HepG2 (cell line): ENCODE measurements around the gene NAA16. TPM values are rescaled to one million over a fixed set of nuclear protein-coding genes. Genes with fewer than 3 reads are reported as not detected.

Experiments used
- ATAD3A ChIP-seq: sonication (generic); formaldehyde crosslinking; IDR thresholded peaks from 2 replicates; pipeline ENCODE4 v1.4.0; 2020; ENCODE audit warnings: missing genetic modification reagents
- BHLHE40 ChIP-seq: IDR thresholded peaks from 2 replicates; pipeline ENCODE4 v1.6.1; 2011; ENCODE audit warnings: low read length, improper control_type of control experiment
- EHMT2 ChIP-seq: fragments of 200-600 bp; sonication (generic); IDR thresholded peaks from 2 replicates; pipeline ENCODE4 v1.7.0; 2017; ENCODE audit warnings: antibody characterized with exemption, low read depth, low read length, borderline replicate concordance
- FOXM1 ChIP-seq: sonication (generic); formaldehyde crosslinking; IDR thresholded peaks from 2 replicates; pipeline ENCODE4 v1.5.0; 2020; ENCODE audit warnings: missing genetic modification reagents
- JUND ChIP-seq: sonication (generic); formaldehyde crosslinking; IDR thresholded peaks from 2 replicates; pipeline ENCODE4 v1.8.0; 2022; ENCODE audit warnings: mild to moderate bottlenecking, missing genetic modification reagents
- MED8 ChIP-seq: sonication (generic); formaldehyde crosslinking; IDR thresholded peaks from 2 replicates; pipeline ENCODE4 v1.8.1; 2023; ENCODE audit warnings: mild to moderate bottlenecking, missing genetic modification reagents; ENCODE audit not compliant: insufficient replicate concordance
- ONECUT2 ChIP-seq: sonication (generic); formaldehyde crosslinking; IDR thresholded peaks from 2 replicates; pipeline ENCODE4 v1.4.0; 2020; ENCODE audit warnings: missing genetic modification reagents
- PPARG ChIP-seq: conservative IDR thresholded peaks from 2 replicates; pipeline ENCODE4 v1.6.1; 2016; ENCODE audit warnings: missing biosample characterization, missing genetic modification reagents
- PTBP1 ChIP-seq: fragments of 200-400 bp; formaldehyde crosslinking; IDR thresholded peaks from 2 replicates; pipeline ENCODE4 v1.6.1; 2018; ENCODE audit warnings: low read length, low read depth; ENCODE audit not compliant: poor library complexity, severe bottlenecking
- RBAK ChIP-seq: sonication (generic); formaldehyde crosslinking; IDR thresholded peaks from 2 replicates; pipeline ENCODE4 v1.5.1; 2020; ENCODE audit warnings: mild to moderate bottlenecking, missing genetic modification reagents
- SMARCC2 ChIP-seq: fragments of 450-650 bp; IDR thresholded peaks from 2 replicates; pipeline ENCODE4 v1.6.1; 2017; ENCODE audit warnings: antibody characterized with exemption, mild to moderate bottlenecking
- TCF7L2 ChIP-seq: IDR thresholded peaks from 2 replicates; pipeline ENCODE4 v1.6.1; 2011; ENCODE audit warnings: mild to moderate bottlenecking, low read depth, low read length, moderate library complexity
- ZBTB21 ChIP-seq: sonication (generic); formaldehyde crosslinking; IDR thresholded peaks from 2 replicates; pipeline ENCODE4 v1.4.0; 2020; ENCODE audit warnings: missing genetic modification reagents
- ZEB1 ChIP-seq: IDR thresholded peaks from 2 replicates; pipeline ENCODE4 v1.6.1; 2012; ENCODE audit warnings: mild to moderate bottlenecking, low read depth, inconsistent platforms; ENCODE audit not compliant: insufficient replicate concordance
- ZHX1 ChIP-seq: sonication (generic); formaldehyde crosslinking; IDR thresholded peaks from 2 replicates; pipeline ENCODE4 v1.8.1; 2022; ENCODE audit warnings: low read depth, mild to moderate bottlenecking, missing genetic modification reagents
- ZNF224 ChIP-seq: sonication (generic); formaldehyde crosslinking; IDR thresholded peaks from 2 replicates; pipeline ENCODE4 v1.5.0; 2020; ENCODE audit warnings: mild to moderate bottlenecking, missing genetic modification reagents
- ZNF234 ChIP-seq: sonication (generic); formaldehyde crosslinking; conservative IDR thresholded peaks from 2 replicates; pipeline ENCODE4 v1.5.1; 2020; ENCODE audit warnings: mild to moderate bottlenecking, missing genetic modification reagents
- ZNF274 ChIP-seq: sonication (generic); formaldehyde crosslinking; IDR thresholded peaks from 2 replicates; pipeline ENCODE4 v1.5.1; 2020; ENCODE audit warnings: mild to moderate bottlenecking, missing genetic modification reagents
- ZNF446 ChIP-seq: sonication (generic); formaldehyde crosslinking; IDR thresholded peaks from 2 replicates; pipeline ENCODE4 v1.5.0; 2020; ENCODE audit warnings: mild to moderate bottlenecking, missing genetic modification reagents
- ZNF589 ChIP-seq: sonication (generic); formaldehyde crosslinking; conservative IDR thresholded peaks from 2 replicates; pipeline ENCODE4 v1.8.0; 2022; ENCODE audit warnings: mild to moderate bottlenecking, moderate library complexity, missing genetic modification reagents
- ZNF616 ChIP-seq: sonication (generic); formaldehyde crosslinking; IDR thresholded peaks from 2 replicates; pipeline ENCODE4 v1.5.0; 2020; ENCODE audit warnings: low read depth, mild to moderate bottlenecking, missing genetic modification reagents
- ZNF652 ChIP-seq: IDR thresholded peaks from 2 replicates; pipeline ENCODE4 v1.6.1; 2016; ENCODE audit warnings: low read depth, borderline replicate concordance
- ZNF850 ChIP-seq: sonication (generic); formaldehyde crosslinking; conservative IDR thresholded peaks from 2 replicates; pipeline ENCODE4 v1.9.0; 2021; ENCODE audit warnings: mild to moderate bottlenecking, missing genetic modification reagents
- polyA plus RNA-seq, 8 experiments: library from polyadenylated mRNA; depleted of rRNA in 3 of 8; stranded (reverse) in 7 of 8; unstranded in 1 of 8; fragments of >200 nt; fragmentation: Illumina TruSeq in 4 of 8; extraction: Trizol in 4 of 8; gene quantifications; 2 replicates each; pipeline versions ENCODE4 v1.2.1 to v1.2.3, GENCODE V29; 2011 to 2016; ENCODE audit warnings: low read depth in 4 of 8, missing spikeins in 1 of 8, mixed read lengths in 1 of 8; ENCODE audit not compliant: insufficient read depth in 1 of 8
- total RNA-seq, 5 experiments: library from RNA; depleted of rRNA; stranded (reverse); fragments of >200 nt; fragmentation: Illumina TruSeq; extraction: Trizol; gene quantifications; 2 replicates each; pipeline ENCODE4 v1.2.3, GENCODE V29; 2016; ENCODE audit warnings: low read depth in 1 of 5
- TF ChIP-seq, protein P1 (sequence below): IDR thresholded peaks from 2 replicates; pipeline ENCODE4 v1.6.1; 2016; ENCODE audit warnings: low read depth, missing genetic modification reagents, missing compliant biosample characterization
- TF ChIP-seq, protein P2 (sequence below): sonication (generic); formaldehyde crosslinking; IDR thresholded peaks from 2 replicates; pipeline ENCODE4 v1.4.0; 2020; ENCODE audit warnings: mild to moderate bottlenecking, low read depth, missing genetic modification reagents

The NAA16 gene
- total and polyA plus RNA-seq, 2 of the 13 experiments (the other 11 are each of a cell fraction or from before 2014, with no cell fraction given), result 9.2 to 15.1 TPM

GRCh38 chr13:41289463-41289881, 21.6 kb upstream of the NAA16 start (continued):
- TF ChIP-seq ZNF274 (no peak), ZNF224 (CRISPR knock-in tag) (no peak), ZEB1 (no peak), PTBP1 (no peak), ZNF850 (CRISPR knock-in tag) (no peak), FOXM1 (CRISPR knock-in tag) (no peak), EHMT2 (no peak; the same call in 1 of the 2 replicates), ATAD3A (CRISPR knock-in tag) (no peak), ZNF234 (CRISPR knock-in tag) (no peak), SMARCC2 (no peak), ZNF652 (no peak), BHLHE40 (peak; percentile 73), JUND (no peak), RBAK (no peak), ONECUT2 (CRISPR knock-in tag) (no peak), ZNF589 (CRISPR knock-in tag) (no peak), ZNF616 (no peak), ZBTB21 (CRISPR knock-in tag) (no peak), MED8 (CRISPR knock-in tag) (no peak), ZNF446 (CRISPR knock-in tag) (no peak), TCF7L2 (no peak), PPARG (CRISPR knock-in tag) (no peak), ZHX1 (no peak)
- TF ChIP-seq, protein P1, sequence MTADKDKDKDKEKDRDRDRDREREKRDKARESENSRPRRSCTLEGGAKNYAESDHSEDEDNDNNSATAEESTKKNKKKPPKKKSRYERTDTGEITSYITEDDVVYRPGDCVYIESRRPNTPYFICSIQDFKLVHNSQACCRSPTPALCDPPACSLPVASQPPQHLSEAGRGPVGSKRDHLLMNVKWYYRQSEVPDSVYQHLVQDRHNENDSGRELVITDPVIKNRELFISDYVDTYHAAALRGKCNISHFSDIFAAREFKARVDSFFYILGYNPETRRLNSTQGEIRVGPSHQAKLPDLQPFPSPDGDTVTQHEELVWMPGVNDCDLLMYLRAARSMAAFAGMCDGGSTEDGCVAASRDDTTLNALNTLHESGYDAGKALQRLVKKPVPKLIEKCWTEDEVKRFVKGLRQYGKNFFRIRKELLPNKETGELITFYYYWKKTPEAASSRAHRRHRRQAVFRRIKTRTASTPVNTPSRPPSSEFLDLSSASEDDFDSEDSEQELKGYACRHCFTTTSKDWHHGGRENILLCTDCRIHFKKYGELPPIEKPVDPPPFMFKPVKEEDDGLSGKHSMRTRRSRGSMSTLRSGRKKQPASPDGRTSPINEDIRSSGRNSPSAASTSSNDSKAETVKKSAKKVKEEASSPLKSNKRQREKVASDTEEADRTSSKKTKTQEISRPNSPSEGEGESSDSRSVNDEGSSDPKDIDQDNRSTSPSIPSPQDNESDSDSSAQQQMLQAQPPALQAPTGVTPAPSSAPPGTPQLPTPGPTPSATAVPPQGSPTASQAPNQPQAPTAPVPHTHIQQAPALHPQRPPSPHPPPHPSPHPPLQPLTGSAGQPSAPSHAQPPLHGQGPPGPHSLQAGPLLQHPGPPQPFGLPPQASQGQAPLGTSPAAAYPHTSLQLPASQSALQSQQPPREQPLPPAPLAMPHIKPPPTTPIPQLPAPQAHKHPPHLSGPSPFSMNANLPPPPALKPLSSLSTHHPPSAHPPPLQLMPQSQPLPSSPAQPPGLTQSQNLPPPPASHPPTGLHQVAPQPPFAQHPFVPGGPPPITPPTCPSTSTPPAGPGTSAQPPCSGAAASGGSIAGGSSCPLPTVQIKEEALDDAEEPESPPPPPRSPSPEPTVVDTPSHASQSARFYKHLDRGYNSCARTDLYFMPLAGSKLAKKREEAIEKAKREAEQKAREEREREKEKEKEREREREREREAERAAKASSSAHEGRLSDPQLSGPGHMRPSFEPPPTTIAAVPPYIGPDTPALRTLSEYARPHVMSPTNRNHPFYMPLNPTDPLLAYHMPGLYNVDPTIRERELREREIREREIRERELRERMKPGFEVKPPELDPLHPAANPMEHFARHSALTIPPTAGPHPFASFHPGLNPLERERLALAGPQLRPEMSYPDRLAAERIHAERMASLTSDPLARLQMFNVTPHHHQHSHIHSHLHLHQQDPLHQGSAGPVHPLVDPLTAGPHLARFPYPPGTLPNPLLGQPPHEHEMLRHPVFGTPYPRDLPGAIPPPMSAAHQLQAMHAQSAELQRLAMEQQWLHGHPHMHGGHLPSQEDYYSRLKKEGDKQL (CRISPR knock-in tag), result peak; percentile 85
- TF ChIP-seq, protein P2, sequence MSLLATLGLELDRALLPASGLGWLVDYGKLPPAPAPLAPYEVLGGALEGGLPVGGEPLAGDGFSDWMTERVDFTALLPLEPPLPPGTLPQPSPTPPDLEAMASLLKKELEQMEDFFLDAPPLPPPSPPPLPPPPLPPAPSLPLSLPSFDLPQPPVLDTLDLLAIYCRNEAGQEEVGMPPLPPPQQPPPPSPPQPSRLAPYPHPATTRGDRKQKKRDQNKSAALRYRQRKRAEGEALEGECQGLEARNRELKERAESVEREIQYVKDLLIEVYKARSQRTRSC (CRISPR knock-in tag), result no peak
